Measurements from ENCODE around the gene GRIK3.

Gene GRIK3

DNA sequence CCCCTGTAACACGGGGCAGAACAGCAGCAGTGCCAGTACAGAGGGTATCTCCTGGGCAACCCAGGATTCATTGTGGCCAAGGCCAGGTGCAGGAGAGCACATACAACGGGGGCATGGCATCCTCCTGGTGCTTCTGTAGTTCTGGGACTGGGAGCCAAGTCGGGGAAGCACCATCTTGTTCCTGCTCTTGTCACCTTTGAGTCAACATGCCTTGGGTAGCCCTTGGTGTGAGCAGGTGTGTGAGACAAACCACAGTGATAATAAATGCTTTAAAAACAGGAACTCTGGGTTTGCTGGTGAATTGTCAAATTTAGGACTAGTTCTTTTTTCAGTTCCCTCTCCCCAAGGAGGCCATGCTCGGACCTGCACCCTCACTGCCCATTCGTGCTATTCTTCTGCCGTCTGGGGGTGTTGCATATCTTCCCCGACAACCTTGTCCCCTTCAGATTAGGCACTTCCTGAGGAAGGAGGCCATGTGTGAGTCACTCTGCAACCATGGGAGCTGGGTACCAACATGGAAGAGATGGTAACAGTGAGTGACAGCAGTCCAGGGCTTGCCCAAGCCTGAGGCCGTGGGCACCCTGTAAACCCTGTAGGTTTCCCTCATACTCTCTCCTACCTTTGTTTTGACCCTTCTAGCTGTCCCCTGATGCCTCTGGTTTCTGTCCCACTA, 150.2 kb downstream of the GRIK3 start:
- Histone ChIP-seq H3K27ac (ENCODE audit: low read depth, low read length) (no peak overlapping the region), H3K36me3 (ENCODE audit: control insufficient read depth, low read length) (no peaks in the 10 kb centered on the region), H3K27me3 (ENCODE audit: control insufficient read depth, low read length) (0 out of 2 replicates have a peak, but pooled peaks cover 4% of the 10 kb centered on the region), H3K9me2 (replicated peaks; ENCODE audit: control insufficient read depth, low read length) (no peaks in the 10 kb centered on the region), H3F3A (ENCODE audit: control insufficient read depth, insufficient read depth) (no peaks in the 10 kb centered on the region), H3K4me3 (ENCODE audit: low read length) (no peak overlapping the region), H3K79me2 (ENCODE audit: control insufficient read depth, low read length) (no peaks in the 10 kb centered on the region), H3K4me1 (ENCODE audit: control insufficient read depth, low read length) (no peaks in the 10 kb centered on the region), H3K9me3 (ENCODE audit: control insufficient read depth, insufficient read depth, low read length) (no peaks in the 10 kb centered on the region), H3K4me2 (ENCODE audit: low read length) (no peak overlapping the region), H4K20me1 (ENCODE audit: control insufficient read depth, insufficient read depth, low read depth, low read length) (no peaks in the 10 kb centered on the region)
- TF ChIP-seq EZH2phosphoT487 (IDR thresholded peaks at IDR 0.05; ENCODE audit: borderline replicate concordance, low read length), result no peak
- TF ChIP-seq, protein P1, sequence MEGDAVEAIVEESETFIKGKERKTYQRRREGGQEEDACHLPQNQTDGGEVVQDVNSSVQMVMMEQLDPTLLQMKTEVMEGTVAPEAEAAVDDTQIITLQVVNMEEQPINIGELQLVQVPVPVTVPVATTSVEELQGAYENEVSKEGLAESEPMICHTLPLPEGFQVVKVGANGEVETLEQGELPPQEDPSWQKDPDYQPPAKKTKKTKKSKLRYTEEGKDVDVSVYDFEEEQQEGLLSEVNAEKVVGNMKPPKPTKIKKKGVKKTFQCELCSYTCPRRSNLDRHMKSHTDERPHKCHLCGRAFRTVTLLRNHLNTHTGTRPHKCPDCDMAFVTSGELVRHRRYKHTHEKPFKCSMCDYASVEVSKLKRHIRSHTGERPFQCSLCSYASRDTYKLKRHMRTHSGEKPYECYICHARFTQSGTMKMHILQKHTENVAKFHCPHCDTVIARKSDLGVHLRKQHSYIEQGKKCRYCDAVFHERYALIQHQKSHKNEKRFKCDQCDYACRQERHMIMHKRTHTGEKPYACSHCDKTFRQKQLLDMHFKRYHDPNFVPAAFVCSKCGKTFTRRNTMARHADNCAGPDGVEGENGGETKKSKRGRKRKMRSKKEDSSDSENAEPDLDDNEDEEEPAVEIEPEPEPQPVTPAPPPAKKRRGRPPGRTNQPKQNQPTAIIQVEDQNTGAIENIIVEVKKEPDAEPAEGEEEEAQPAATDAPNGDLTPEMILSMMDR (IDR thresholded peaks at IDR 0.05; ENCODE audit: low read depth, low read length, poor library complexity, severe bottlenecking), result no peak

DNA sequence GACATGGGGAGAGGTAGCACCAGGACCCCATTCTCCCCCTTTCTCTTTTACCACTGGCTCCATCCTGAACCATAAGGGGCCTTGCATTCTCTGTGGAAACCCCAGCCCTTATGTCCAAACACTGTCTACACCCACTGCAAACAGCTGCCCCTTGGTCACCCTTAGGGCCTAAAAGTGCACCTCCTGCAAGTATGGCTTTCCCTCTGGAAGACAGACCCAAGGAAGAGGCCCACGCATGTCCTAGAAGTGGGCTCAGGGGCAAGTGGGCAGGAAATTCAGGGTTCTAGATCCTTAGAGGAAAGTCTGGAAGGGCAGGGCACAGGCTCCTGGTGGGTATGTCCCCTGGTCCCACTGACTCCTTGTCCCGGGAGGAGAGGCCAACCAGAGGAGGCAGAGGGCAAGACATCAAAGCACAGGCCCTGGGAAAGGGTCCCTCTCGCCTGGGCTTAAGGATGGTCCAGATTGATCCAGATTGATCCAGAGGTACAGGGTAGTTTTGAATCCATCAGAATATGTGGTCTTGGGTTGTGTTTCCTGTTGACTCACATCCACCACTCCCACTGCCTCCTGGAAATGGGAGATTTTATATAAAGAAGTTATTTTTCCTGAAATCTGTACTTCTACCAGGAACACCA, 150.9 kb downstream of the GRIK3 start:
- Histone ChIP-seq H3K4me3 (ENCODE audit: low read length) (no peak overlapping the region), H3K4me2 (ENCODE audit: low read length) (no peak overlapping the region), H3K27me3 (ENCODE audit: control insufficient read depth, low read length) (0 out of 2 replicates have a peak, but pooled peaks cover 4% of the 10 kb centered on the region), H3K9me2 (replicated peaks; ENCODE audit: control insufficient read depth, low read length) (no peaks in the 10 kb centered on the region), H3K9me3 (ENCODE audit: control insufficient read depth, insufficient read depth, low read length) (no peaks in the 10 kb centered on the region), H3K4me1 (ENCODE audit: control insufficient read depth, low read length) (no peaks in the 10 kb centered on the region), H3F3A (ENCODE audit: control insufficient read depth, insufficient read depth) (no peaks in the 10 kb centered on the region), H3K36me3 (ENCODE audit: control insufficient read depth, low read length) (no peaks in the 10 kb centered on the region), H3K79me2 (ENCODE audit: control insufficient read depth, low read length) (no peaks in the 10 kb centered on the region), H4K20me1 (ENCODE audit: control insufficient read depth, insufficient read depth, low read depth, low read length) (no peaks in the 10 kb centered on the region), H3K27ac (ENCODE audit: low read depth, low read length) (no peak overlapping the region)
- TF ChIP-seq, protein P1 (IDR thresholded peaks at IDR 0.05; ENCODE audit: low read depth, low read length, poor library complexity, severe bottlenecking), result no peak
- TF ChIP-seq EZH2phosphoT487 (IDR thresholded peaks at IDR 0.05; ENCODE audit: borderline replicate concordance, low read length), result no peak

GRCh38 chr1:36882536-36883285, 151.6 kb downstream of the GRIK3 start:
- Histone ChIP-seq H3K4me2 (ENCODE audit: low read length) (no peak overlapping the region), H3K27ac (ENCODE audit: low read depth, low read length) (no peak overlapping the region), H3F3A (ENCODE audit: control insufficient read depth, insufficient read depth) (no peaks in the 10 kb centered on the region)

More at GRCh38 chr1:36882536-36883285, 151.6 kb downstream of the GRIK3 start:
- H3K79me2 ChIP-seq (ENCODE audit: control insufficient read depth, low read length), result no peaks in the 10 kb centered on the region
- no peaks in the 10 kb centered on the region for H3K9me2 ChIP-seq (replicated peaks; ENCODE audit: control insufficient read depth, low read length)
- no peak overlapping the region for H3K4me3 ChIP-seq (ENCODE audit: low read length)
- H3K36me3 ChIP-seq (ENCODE audit: control insufficient read depth, low read length), result no peaks in the 10 kb centered on the region
- H3K9me3 ChIP-seq (ENCODE audit: control insufficient read depth, insufficient read depth, low read length), result no peaks in the 10 kb centered on the region
- H4K20me1 ChIP-seq (ENCODE audit: control insufficient read depth, insufficient read depth, low read depth, low read length), result no peaks in the 10 kb centered on the region
- H3K27me3 ChIP-seq (ENCODE audit: control insufficient read depth, low read length), result peaks cover 6% of the 10 kb centered on the region; the same call in 1 of the 2 replicates
- no peak for TF ChIP-seq EZH2phosphoT487 (IDR thresholded peaks at IDR 0.05; ENCODE audit: borderline replicate concordance, low read length)
- TF ChIP-seq, protein P1 (IDR thresholded peaks at IDR 0.05; ENCODE audit: low read depth, low read length, poor library complexity, severe bottlenecking), result no peak
- no peaks in the 10 kb centered on the region for H3K4me1 ChIP-seq (ENCODE audit: control insufficient read depth, low read length)

All from DOHH2 (cell line).